AG04450 (cell line): ENCODE results near the gene KIF5A. TPM values are rescaled to one million over a fixed set of nuclear protein-coding genes. Genes with fewer than 3 reads are reported as not detected.

Source experiments
- CTCF ChIA-PET: fragments of 300-600, 350-600 bp; formaldehyde crosslinking; extraction: SDS; loops from one replicate; lab custom pipeline; 2022; ENCODE audit warnings: antibody characterized with exemption, inconsistent platforms; lab: Charles Lee
- POLR2A ChIA-PET: fragments of 350-600 bp; formaldehyde crosslinking; extraction: SDS; loops from one replicate; lab custom pipeline; 2021; ENCODE audit warnings: antibody characterized with exemption, inconsistent platforms; lab: Yijun Ruan, JAX
- DNase-seq: peaks from one replicate; pipeline ENCODE4 v3.0.0-alpha.2; 2011; ENCODE audit warnings: low read depth, low spot score
- H3K27ac ChIP-seq: one replicate; pipeline ENCODE4 v1.5.1; 2012; ENCODE audit warnings: low read depth, low read length, control low read depth
- H3K27me3 ChIP-seq: one replicate; pipeline ENCODE4 v1.6.0; 2012; ENCODE audit warnings: low read length; ENCODE audit not compliant: control insufficient read depth, insufficient read depth
- H3K4me3 ChIP-seq: 2 replicates; pipeline ENCODE4 v1.5.1; 2011; ENCODE audit warnings: mild to moderate bottlenecking, low read depth, low read length, control low read depth
- H3K9me3 ChIP-seq: 2 replicates; pipeline ENCODE4 v1.5.1; 2012; ENCODE audit warnings: low read length; ENCODE audit not compliant: control insufficient read depth, insufficient read depth
- CTCF ChIP-seq: IDR thresholded peaks from 2 replicates; pipeline ENCODE4 v1.5.1; 2011; ENCODE audit warnings: low read depth, low read length, control low read depth, inconsistent platforms
- polyA plus RNA-seq: library from polyadenylated mRNA; depleted of rRNA; stranded (reverse); fragments of >200 nt; gene quantifications from 2 replicates; pipeline ENCODE4 v1.2.3, GENCODE V29; 2011

KIF5A gene
- polyA plus RNA-seq, 1 experiment, result 0.45 TPM

DNA sequence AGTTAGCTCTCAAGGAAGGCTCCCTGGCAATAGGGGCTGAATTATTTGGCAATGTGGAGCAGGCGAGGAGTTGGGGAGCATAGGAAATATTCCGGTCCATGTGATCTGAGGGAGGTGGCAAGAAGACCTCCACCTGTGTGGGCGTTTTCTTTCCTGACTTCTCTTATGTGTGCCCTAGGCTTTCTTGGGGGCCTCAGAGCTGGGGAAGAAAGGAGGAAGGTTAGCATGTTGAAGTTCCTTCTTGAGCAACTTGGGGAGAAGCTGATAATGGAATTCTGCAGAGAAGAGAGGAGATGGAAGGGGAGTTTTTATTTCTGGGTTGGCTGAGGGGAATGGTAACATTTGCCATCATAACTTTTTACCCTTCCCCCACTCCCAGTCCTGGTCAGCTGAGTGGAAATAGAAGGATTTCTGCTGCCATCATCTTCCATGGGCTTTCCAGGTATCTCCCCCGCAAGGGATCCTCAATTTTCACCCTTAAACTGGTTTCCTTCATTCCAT, 56.0 kb downstream of the KIF5A start:
- ChIA-PET POLR2A (interaction anchor here (0.5 kb wide), 1 partner anchor 498 kb away, joined by 3 read pairs; no protein-coding TSS in a partner anchor), CTCF (interaction anchor here (2.7 kb wide), 1 partner anchor 23 kb away, joined by 17 read pairs; no protein-coding TSS in a partner anchor)
- TF ChIP-seq CTCF, result no peak

DNA sequence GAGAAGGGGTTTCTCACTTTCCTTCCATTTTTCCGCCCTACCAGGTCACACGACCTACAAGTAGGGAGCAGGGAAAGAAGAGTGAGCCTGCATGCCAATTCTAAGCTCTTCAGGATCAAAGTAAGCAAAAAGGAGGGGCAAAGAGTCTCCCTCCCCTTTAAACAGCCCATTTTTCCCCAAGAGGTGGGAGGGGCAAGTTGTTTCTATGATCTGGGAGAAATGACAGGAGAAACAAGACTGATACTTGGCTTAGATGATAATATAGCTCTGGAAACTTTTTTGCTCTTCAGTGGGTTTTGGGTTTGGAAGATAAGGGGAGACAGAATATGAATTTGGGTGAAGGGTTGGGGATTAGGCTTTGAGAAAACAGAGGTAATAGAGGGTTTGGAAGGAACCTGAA, 56.6 kb downstream of the KIF5A start:
- CTCF ChIA-PET, result interaction anchor here (2.7 kb wide), 1 partner anchor 23 kb away, joined by 17 read pairs; no protein-coding TSS in a partner anchor
- TF ChIP-seq CTCF, result no peak
- H3K9me3 ChIP-seq, result no peaks in the 10 kb centered on the region; the same call in 1 of the 2 replicates
- no peak for DNase-seq
- H3K4me3 ChIP-seq, result no peak overlapping the region
- H3K27me3 ChIP-seq, result no peaks in the 10 kb centered on the region
- POLR2A ChIA-PET, result interaction anchor here (0.5 kb wide), 1 partner anchor 499 kb away, joined by 3 read pairs; no protein-coding TSS in a partner anchor
- H3K27ac ChIP-seq, result no peak overlapping the region

More for the DNA sequence above, 56.0 kb downstream of the KIF5A start:
- H3K27me3 ChIP-seq, result no peaks in the 10 kb centered on the region
- no peaks in the 10 kb centered on the region; the same call in 1 of the 2 replicates for H3K9me3 ChIP-seq
- H3K27ac ChIP-seq, result no peak overlapping the region
- DNase-seq, result no peak
- peak overlapping the region; percentile 75 for H3K4me3 ChIP-seq

DNA sequence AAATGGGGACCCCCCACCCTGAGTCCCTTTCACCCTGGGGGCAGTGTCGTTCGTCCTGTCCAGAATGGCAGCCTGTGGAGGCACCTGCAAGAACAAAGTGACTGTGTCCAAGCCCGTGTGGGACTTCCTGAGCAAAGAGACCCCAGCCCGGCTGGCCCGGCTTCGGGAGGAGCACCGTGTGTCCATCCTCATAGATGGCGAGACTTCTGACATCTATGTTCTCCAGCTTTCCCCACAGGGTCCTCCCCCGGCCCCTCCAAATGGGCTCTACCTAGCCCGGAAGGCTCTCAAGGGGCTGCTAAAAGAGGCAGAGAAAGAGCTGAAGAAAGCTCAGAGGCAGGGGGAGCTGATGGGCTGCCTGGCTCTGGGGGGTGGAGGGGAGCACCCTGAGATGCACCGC, 57.0 kb downstream of the KIF5A start:
- no peak overlapping the region for H3K27ac ChIP-seq
- H3K27me3 ChIP-seq, result no peaks in the 10 kb centered on the region
- ChIA-PET CTCF (interaction anchor here (2.7 kb wide), 1 partner anchor 24 kb away, joined by 17 read pairs; no protein-coding TSS in a partner anchor), POLR2A (no interaction called here)
- no peak for TF ChIP-seq CTCF
- no peak overlapping the region for H3K4me3 ChIP-seq
- no peaks in the 10 kb centered on the region; the same call in 1 of the 2 replicates for H3K9me3 ChIP-seq
- DNase-seq, result no peak

DNA sequence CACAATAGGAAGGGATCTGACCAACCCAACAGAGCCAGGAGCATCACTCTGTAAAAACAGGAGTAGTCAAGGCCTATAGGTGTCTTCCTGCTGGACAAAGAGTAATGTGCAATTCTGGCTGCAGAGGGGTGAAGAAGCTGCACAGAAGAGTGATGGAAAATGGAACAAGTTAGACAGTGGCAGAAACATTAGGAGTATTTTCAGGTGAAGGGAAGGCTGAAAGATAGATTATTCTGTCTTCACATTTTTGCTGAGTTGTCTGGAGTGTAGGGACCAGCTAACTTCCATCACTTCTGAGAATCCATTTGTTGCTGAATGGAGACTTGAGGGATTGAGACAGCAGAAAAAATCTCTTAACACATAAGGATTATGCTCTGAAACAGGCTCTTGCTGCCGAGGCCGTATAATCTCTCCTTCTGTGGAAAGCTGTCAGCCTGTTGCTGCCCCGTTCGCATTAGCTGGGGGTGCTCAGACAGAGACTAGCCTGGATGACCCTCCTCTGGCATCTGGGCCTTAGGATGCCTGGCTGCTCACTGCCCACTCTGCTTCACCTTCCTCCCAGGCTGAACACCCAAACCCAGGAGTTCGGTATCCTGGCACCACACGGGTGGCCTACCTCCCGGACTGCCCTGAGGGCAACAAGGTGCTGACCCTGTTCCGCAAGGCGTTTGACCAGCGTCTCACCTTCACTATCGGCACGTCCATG, 58.3 kb downstream of the KIF5A start:
- POLR2A ChIA-PET, result no interaction called here
- DNase-seq, result no peak
- TF ChIP-seq CTCF, result no peak
- Histone ChIP-seq H3K27ac (no peak overlapping the region), H3K27me3 (no peaks in the 10 kb centered on the region), H3K4me3 (no peak overlapping the region), H3K9me3 (no peaks in the 10 kb centered on the region; the same call in 1 of the 2 replicates)
- CTCF ChIA-PET, result no interaction called here
